Measurements from ENCODE around the gene CEACAM21. TPM values are rescaled to one million over a fixed set of nuclear protein-coding genes. Genes with fewer than 3 reads are reported as not detected.
A peak's percentile ranks its signal among the peaks of the same experiment; 100 is the strongest.

Gene CEACAM21
- total RNA-seq, 2 donors from 2014 or later, result 0.52 TPM; not detected in 1

DNA sequence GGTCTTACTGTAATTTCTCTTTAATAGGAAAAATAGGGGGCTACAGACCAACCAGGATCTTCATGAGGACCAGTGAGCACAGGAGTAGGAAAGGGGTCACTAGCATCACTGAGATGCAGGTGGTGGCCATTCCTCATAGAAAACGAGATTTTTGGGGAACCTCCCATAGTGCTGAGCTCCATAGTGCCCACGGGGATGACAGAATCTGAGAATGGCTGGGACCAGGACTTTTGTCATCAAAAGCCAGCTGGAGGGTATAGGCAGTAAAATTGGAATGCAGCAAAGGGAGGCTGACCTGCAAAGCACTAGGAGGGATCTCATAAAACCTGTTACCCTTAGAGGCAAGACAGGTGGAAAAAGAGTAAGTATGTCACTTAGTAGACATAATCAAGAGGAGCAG, 28.4 kb upstream of the CEACAM21 start:
- DNase-seq, result no peak
- 30 to 36% methylated on average over 2 of the region's 2 CpGs for WGBS, 2 donors
- no peak for TF ChIP-seq POLR2A (IDR thresholded peaks at IDR 0.05)
- TF ChIP-seq CTCF (IDR thresholded peaks at IDR 0.05), result no peak
- H3K9me3 ChIP-seq, result no peaks in the 10 kb centered on the region
- H3K27me3 ChIP-seq, result peaks cover 0 to 4% of the 10 kb centered on the region in 2 donors
- H3K36me3 ChIP-seq (replicated peaks in 1 of 2; ENCODE audit: insufficient read depth in 1 of 2, low read depth in 2 of 2), result no peaks in the 10 kb centered on the region
- H3K4me1 ChIP-seq, result no peaks in the 10 kb centered on the region
- intact Hi-C loops (cut with DNase I), result no loop called here
- H3K4me3 ChIP-seq, result no peak overlapping the region
- no peak overlapping the region for H3K27ac ChIP-seq
- no peak for ATAC-seq

- no peaks in the 10 kb centered on the region for H3K4me1 ChIP-seq
- intact Hi-C loops (cut with DNase I), result no loop called here
- H3K27me3 ChIP-seq, result peaks cover 0 to 4% of the 10 kb centered on the region in 2 donors
- H3K36me3 ChIP-seq (replicated peaks in 1 of 2; ENCODE audit: insufficient read depth in 1 of 2, low read depth in 2 of 2), result no peaks in the 10 kb centered on the region
- WGBS, 2 donors, result 41 to 59% methylated on average over 4 of the region's 4 CpGs
- H3K4me3 ChIP-seq, result no peak overlapping the region
- no peaks in the 10 kb centered on the region for H3K9me3 ChIP-seq
- no peak for TF ChIP-seq POLR2A (IDR thresholded peaks at IDR 0.05)
- TF ChIP-seq CTCF (IDR thresholded peaks at IDR 0.05), result no peak
- ATAC-seq (no peak), DNase-seq (no peak)
- no peak overlapping the region for H3K27ac ChIP-seq
These were observed 27.9 kb upstream of the CEACAM21 start for GRCh38 chr19:41548047-41548446.

DNA sequence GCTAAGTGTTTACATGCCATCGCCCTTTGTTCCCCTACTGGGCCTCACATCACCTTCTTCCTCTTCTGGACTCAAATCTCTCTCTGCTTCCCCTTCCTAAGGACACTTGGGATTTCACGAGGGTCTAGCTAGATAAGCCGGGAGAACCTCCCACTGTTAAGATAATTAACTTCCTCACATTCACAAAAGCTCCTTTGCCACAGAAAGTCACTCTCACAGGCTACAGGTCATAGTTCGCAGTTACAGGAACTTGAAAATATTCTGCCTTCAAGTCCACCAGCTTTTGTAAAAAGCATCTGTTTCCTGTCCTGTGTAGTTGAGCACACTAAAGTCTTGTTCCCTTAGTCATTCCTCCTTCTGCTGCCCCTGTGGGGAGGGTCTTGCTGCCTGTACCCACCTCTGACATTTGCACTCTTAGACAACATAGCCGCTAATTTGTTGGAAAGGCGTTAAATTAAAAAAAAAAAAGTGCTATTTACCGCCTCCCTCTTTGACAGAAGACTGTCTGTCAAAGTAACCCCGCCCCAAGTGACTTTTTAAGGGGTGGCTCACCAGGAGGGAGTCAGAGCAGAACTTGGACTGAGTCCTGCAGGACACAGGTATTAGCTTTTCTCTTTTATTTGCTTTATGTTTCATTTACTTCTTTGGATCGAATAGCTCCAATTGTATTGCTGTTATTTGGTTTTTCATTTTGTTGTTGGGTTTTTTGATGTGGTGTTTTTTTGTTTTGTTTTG, 26.8 kb upstream of the CEACAM21 start:
- 31 to 46% methylated on average over 9 of the region's 9 CpGs for WGBS, 2 donors
- Histone ChIP-seq H3K36me3 (replicated peaks in 1 of 2; ENCODE audit: insufficient read depth in 1 of 2, low read depth in 2 of 2) (no peaks in the 10 kb centered on the region), H3K4me3 (no peak overlapping the region), H3K27me3 (peaks cover 0 to 4% of the 10 kb centered on the region in 2 donors), H3K9me3 (no peaks in the 10 kb centered on the region), H3K4me1 (no peaks in the 10 kb centered on the region), H3K27ac (peak overlapping the region in 2 of 4 donors; percentile 29 to 51)
- ATAC-seq (peak; percentile 12), DNase-seq (no peak)
- intact Hi-C loops (cut with DNase I), result no loop called here
- TF ChIP-seq CTCF (IDR thresholded peaks at IDR 0.05) (no peak), POLR2A (IDR thresholded peaks at IDR 0.05) (peak in 2 of 3 donors; percentile 42 to 52)

DNA sequence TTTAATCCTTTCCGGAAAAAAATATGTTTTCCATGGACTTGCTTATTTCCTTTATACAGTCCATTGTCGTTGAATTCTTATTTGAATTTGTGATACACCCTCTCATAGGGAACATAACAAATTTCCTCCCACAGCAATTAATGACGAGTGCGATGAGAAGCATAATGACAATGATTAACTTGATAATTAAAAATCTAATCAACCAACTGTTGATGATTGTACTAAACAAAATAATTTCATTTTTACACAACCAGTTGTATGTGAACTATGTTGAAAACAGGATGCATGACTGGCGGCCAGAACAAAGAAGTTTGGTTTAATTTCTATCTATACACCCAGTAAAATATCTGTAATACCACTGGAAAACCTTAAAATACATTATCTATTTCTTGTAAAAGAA, 26.1 kb upstream of the CEACAM21 start:
- Histone ChIP-seq H3K9me3 (no peaks in the 10 kb centered on the region), H3K36me3 (replicated peaks in 1 of 2; ENCODE audit: insufficient read depth in 1 of 2, low read depth in 2 of 2) (no peaks in the 10 kb centered on the region), H3K27me3 (peaks cover 0 to 4% of the 10 kb centered on the region in 2 donors), H3K4me1 (no peaks in the 10 kb centered on the region), H3K4me3 (no peak overlapping the region), H3K27ac (peak overlapping the region in 1 of 4 donors; percentile 51)
- intact Hi-C loops (cut with DNase I), result no loop called here
- TF ChIP-seq CTCF (IDR thresholded peaks at IDR 0.05) (no peak), POLR2A (IDR thresholded peaks at IDR 0.05) (no peak)
- ATAC-seq (no peak), DNase-seq (no peak)
- WGBS, 2 donors, result 59 to 73% methylated on average over 5 of the region's 5 CpGs

DNA sequence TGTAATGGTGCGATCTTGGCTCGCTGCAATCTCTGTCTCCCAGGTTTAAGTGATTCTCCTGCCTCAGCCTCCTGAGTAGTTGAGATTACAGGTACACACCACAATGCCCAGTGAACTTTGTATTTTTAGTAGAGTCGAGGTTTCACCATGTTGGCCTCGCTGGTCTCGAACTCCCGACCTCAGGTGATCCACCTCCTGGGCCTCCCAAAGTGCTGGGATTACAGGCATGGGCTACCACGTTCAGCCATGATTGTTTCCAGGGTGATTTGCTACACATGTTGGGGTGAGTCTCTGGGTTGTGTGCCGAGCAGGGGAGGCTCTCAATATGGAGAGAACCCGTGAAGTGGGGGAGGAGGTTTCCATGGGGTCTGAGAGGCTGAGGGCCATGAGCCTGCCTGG, 24.8 kb upstream of the CEACAM21 start:
- peaks cover 0 to 4% of the 10 kb centered on the region in 2 donors for H3K27me3 ChIP-seq
- H3K4me1 ChIP-seq, result no peaks in the 10 kb centered on the region
- TF ChIP-seq POLR2A (IDR thresholded peaks at IDR 0.05) (no peak), CTCF (IDR thresholded peaks at IDR 0.05) (no peak)
- H3K36me3 ChIP-seq (replicated peaks in 1 of 2; ENCODE audit: insufficient read depth in 1 of 2, low read depth in 2 of 2), result no peaks in the 10 kb centered on the region
- 75 to 77% methylated on average over 9 of the region's 9 CpGs for WGBS, 2 donors
- H3K9me3 ChIP-seq, result no peaks in the 10 kb centered on the region
- no peak overlapping the region for H3K27ac ChIP-seq
- DNase-seq, result no peak
- intact Hi-C loops (cut with DNase I), result no loop called here
- ATAC-seq, result no peak
- no peak overlapping the region for H3K4me3 ChIP-seq
